ENCODE data around the gene GRK3. TPM values are rescaled to one million over a fixed set of nuclear protein-coding genes. Genes with fewer than 3 reads are reported as not detected.

Gene GRK3
- total and polyA plus RNA-seq, 10 of the 15 experiments (the other 5 are each of a cell fraction or from before 2014, with no cell fraction given): 3.1 to 35.1 (median 14.7) TPM

GRCh38 chr22:25750569-25751173 lies 186.2 kb downstream of the GRK3 start (continued):
- TF ChIP-seq USF2 (IDR thresholded peaks at IDR 0.05; ENCODE audit: borderline replicate concordance, low read depth, low read length): no peak

- H3K4me2 ChIP-seq (ENCODE audit: control insufficient read depth, insufficient read depth): no peak overlapping the region
- in situ Hi-C loops (cut with MboI): no loop called here
- RAD21 ChIA-PET (ENCODE audit: unreplicated experiment): no interaction called here
- H2AFZ ChIP-seq (ENCODE audit: control insufficient read depth, low read depth, low read length): no peak overlapping the region
- 95% methylated on average over 4 of the region's 4 CpGs for WGBS (ENCODE audit: insufficient coverage, insufficient replicate concordance, low lambda C conversion rate, missing lambda C conversion rate)
- POLR2A ChIA-PET: interaction anchor here (0.9 kb wide), 1 partner anchor 22 kb away, joined by 3 read pairs; no protein-coding TSS in a partner anchor
- H4K20me1 ChIP-seq (ENCODE audit: control insufficient read depth, insufficient read depth): no peaks in the 10 kb centered on the region
- H3K27me3 ChIP-seq (replicated peaks in 1 of 2; ENCODE audit: control insufficient read depth in 2 of 2, insufficient read depth in 2 of 2, low read length in 1 of 2): no peaks in the 10 kb centered on the region
- no peak for TF ChIP-seq DPF2 (IDR thresholded peaks at IDR 0.05)
- TF ChIP-seq GABPA (IDR thresholded peaks at IDR 0.05; ENCODE audit: low read depth): no peak
- no peak for TF ChIP-seq SIN3A (IDR thresholded peaks at IDR 0.05; ENCODE audit: low read depth, low read length)
- no peak for TF ChIP-seq TCF3 (IDR thresholded peaks at IDR 0.05; ENCODE audit: borderline replicate concordance, insufficient read depth, low read depth, low read length)
- no peak for TF ChIP-seq POLR2A (IDR thresholded peaks at IDR 0.05; ENCODE audit: low read depth, low read length)
- ATAC-seq (no peak), DNase-seq (ENCODE audit: low read depth, low spot score) (no peak), FAIRE-seq (no peak)
- no peak overlapping the region for H3K9ac ChIP-seq (ENCODE audit: control insufficient read depth, insufficient read depth, low read length)
- SMC1A ChIA-PET (ENCODE audit: uncharacterized antibody, unreplicated experiment): interaction anchor here (2.3 kb wide), 1 partner anchor 22 kb away, joined by 7 read pairs; no protein-coding TSS in a partner anchor
- H3K4me1 ChIP-seq (ENCODE audit: control insufficient read depth, insufficient read depth, low read length): peaks cover 20% of the 10 kb centered on the region
- H3K27ac ChIP-seq (ENCODE audit: control insufficient read depth, insufficient read depth): no peak overlapping the region
- intact Hi-C loops (cut with micrococcal nuclease; ENCODE audit: unreplicated experiment): no loop called here
- CTCF ChIA-PET: interaction anchor here (0.6 to 1.5 kb wide), 3 partner anchors 22 to 299 kb away, joined by 3 read pairs; no protein-coding TSS in a partner anchor
- no peaks in the 10 kb centered on the region for H3K36me3 ChIP-seq (ENCODE audit: control insufficient read depth in 2 of 2, insufficient read depth in 2 of 2, low read length in 1 of 2)
- BruUV-seq (replicated peaks): no TSS peak
- H3K79me2 ChIP-seq (ENCODE audit: control insufficient read depth, insufficient read depth, low read length): no peaks in the 10 kb centered on the region
- H3K9me3 ChIP-seq (replicated peaks; ENCODE audit: control insufficient read depth, insufficient read depth, low read length): no peaks in the 10 kb centered on the region
- no peak overlapping the region for H3K4me3 ChIP-seq
These were observed 186.7 kb downstream of the GRK3 start for GRCh38 chr22:25751174-25751581.

All from GM12878 (cell line).